ENCODE data around the gene TMEM271.

GRCh38 chr4:529563-529962 lies 46.5 kb downstream of the TMEM271 start:
- TF ChIP-seq FOXK2 (IDR thresholded peaks at IDR 0.05) (no peak), CTBP1 (IDR thresholded peaks at IDR 0.05; ENCODE audit: borderline replicate concordance) (no peak), ARNT (IDR thresholded peaks at IDR 0.05) (no peak), L3MBTL2 (conservative IDR thresholded peaks at IDR 0.05) (no peak), SUZ12 (IDR thresholded peaks at IDR 0.05) (no peak), TARDBP (IDR thresholded peaks at IDR 0.05) (no peak), ELF4 (IDR thresholded peaks at IDR 0.05) (no peak), FOXM1 (IDR thresholded peaks at IDR 0.05; ENCODE audit: borderline replicate concordance) (no peak), BHLHE40 (IDR thresholded peaks at IDR 0.05; ENCODE audit: borderline replicate concordance) (no peak)
